GM12878 (cell line): ENCODE results near the gene ZNF837. TPM values are rescaled to one million over a fixed set of nuclear protein-coding genes. Genes with fewer than 3 reads are reported as not detected.

Source experiments
- ATAC-seq: fragments of 200-7000 bp; cut with Tn5 transposase; 3 replicates; pipeline ENCODE4 v1.9.1; 2020; ENCODE audit warnings: mild to moderate bottlenecking, moderate library complexity
- BruUV-seq: library from RNA; stranded (reverse); fragments of 400-500 nt; replicated peaks from 2 replicates; lab custom pipeline; 2021; lab: Mats Ljungman, UMichigan
- CTCF ChIA-PET: fragments of 300-600 bp; sonication (Branson Sonifier 250); formaldehyde crosslinking; extraction: SDS; loops from one replicate; lab custom pipeline; 2021; ENCODE audit warnings: inconsistent platforms; lab: Yijun Ruan, JAX
- POLR2A ChIA-PET: fragments of 350-600 bp; formaldehyde crosslinking; extraction: SDS; loops from one replicate; lab custom pipeline; 2021; ENCODE audit warnings: inconsistent platforms; lab: Charles Lee
- RAD21 ChIA-PET: fragments of 300-600 bp; sonication (Branson Sonifier 250); formaldehyde crosslinking; loops from one replicate; lab custom pipeline; 2023; ENCODE audit warnings: antibody characterized with exemption; ENCODE audit not compliant: unreplicated experiment; lab: Charles Lee
- SMC1A ChIA-PET: fragments of 300-600 bp; sonication (Branson Sonifier 250); formaldehyde crosslinking; loops from one replicate; lab custom pipeline; 2023; ENCODE audit not compliant: unreplicated experiment, uncharacterized antibody; lab: Charles Lee
- DNase-seq: peaks from one replicate; pipeline ENCODE4 v3.0.0-alpha.2; 2011; ENCODE audit warnings: low read depth, low spot score
- FAIRE-seq: peaks from 3 replicates; lab custom pipeline; 2011; peaks lifted over from hg19 to GRCh38; lab: Jason Lieb, UNC
- H2AFZ ChIP-seq: 2 replicates; pipeline ENCODE4 v1.6.0; 2011; ENCODE audit warnings: low read depth, low read length, control low read depth; ENCODE audit not compliant: control insufficient read depth
- H3K27ac ChIP-seq: 2 replicates; pipeline ENCODE4 v1.5.1; 2011; ENCODE audit warnings: control low read depth; ENCODE audit not compliant: control insufficient read depth, insufficient read depth
- H3K27me3 ChIP-seq, 2 experiments: replicated peaks in 1 of 2; 2 replicates each; pipeline versions ENCODE4 v1.6.0 to v1.6.1; 2011; ENCODE audit warnings: low read length in 1 of 2; ENCODE audit not compliant: control insufficient read depth in 2 of 2, insufficient read depth in 2 of 2
- H3K36me3 ChIP-seq, 2 experiments: 2 replicates each; pipeline ENCODE4 v1.5.1; 2011; ENCODE audit warnings: low read length in 1 of 2; ENCODE audit not compliant: control insufficient read depth in 2 of 2, insufficient read depth in 2 of 2
- H3K4me1 ChIP-seq: 2 replicates; pipeline ENCODE4 v1.6.1; 2011; ENCODE audit warnings: mild to moderate bottlenecking, low read length, moderate library complexity, mixed read lengths; ENCODE audit not compliant: control insufficient read depth, insufficient read depth
- H3K4me2 ChIP-seq: 2 replicates; pipeline ENCODE4 v1.6.0; 2011; ENCODE audit warnings: control low read depth; ENCODE audit not compliant: control insufficient read depth, insufficient read depth
- H3K4me3 ChIP-seq: fragments of 200-600 bp; sonication (generic); 2 replicates; pipeline ENCODE4 v1.5.1; 2016
- H3K79me2 ChIP-seq: 2 replicates; pipeline ENCODE4 v1.6.0; 2011; ENCODE audit warnings: low read length; ENCODE audit not compliant: control insufficient read depth, insufficient read depth
- H3K9ac ChIP-seq: 2 replicates; pipeline ENCODE4 v1.8.0; 2011; ENCODE audit warnings: low read length, control low read depth, mixed read lengths; ENCODE audit not compliant: control insufficient read depth, insufficient read depth
- H3K9me3 ChIP-seq: replicated peaks from 3 replicates; pipeline ENCODE4 v1.5.1; 2011; ENCODE audit warnings: mild to moderate bottlenecking, low read length; ENCODE audit not compliant: control insufficient read depth, insufficient read depth
- H4K20me1 ChIP-seq: 2 replicates; pipeline ENCODE4 v1.6.0; 2011; ENCODE audit not compliant: control insufficient read depth, insufficient read depth
- BRCA1 ChIP-seq: IDR thresholded peaks from 2 replicates; pipeline ENCODE4 v1.6.1; 2011; ENCODE audit warnings: low read depth, low read length, improper control_type of control experiment
- CBFB ChIP-seq: IDR thresholded peaks from 2 replicates; pipeline ENCODE4 v1.6.1; 2016; ENCODE audit warnings: antibody characterized with exemption, low read depth
- CBX3 ChIP-seq: fragments of 200-600 bp; sonication (generic); IDR thresholded peaks from 2 replicates; pipeline ENCODE4 v1.6.1; 2016; ENCODE audit warnings: low read depth, borderline replicate concordance
- EED ChIP-seq: sonication (generic); IDR thresholded peaks from 2 replicates; pipeline ENCODE4 v1.6.1; 2016; ENCODE audit warnings: antibody characterized with exemption, low read depth
- IKZF2 ChIP-seq, 2 experiments: fragments of 450-650 bp; IDR thresholded peaks; 2 replicates each; pipeline ENCODE4 v1.6.1; 2017; ENCODE audit warnings: mild to moderate bottlenecking in 2 of 2, moderate library complexity in 2 of 2
- JUND ChIP-seq: IDR thresholded peaks from 2 replicates; pipeline ENCODE4 v1.6.1; 2012; ENCODE audit warnings: low read depth, mild to moderate bottlenecking, low read length, improper control_type of control experiment, moderate library complexity
- NKRF ChIP-seq: fragments of 450-650 bp; conservative IDR thresholded peaks from 2 replicates; pipeline ENCODE4 v1.6.1; 2017; ENCODE audit warnings: mild to moderate bottlenecking, moderate library complexity
- NRF1 ChIP-seq: conservative IDR thresholded peaks from 2 replicates; pipeline ENCODE4 v1.6.1; 2011; ENCODE audit warnings: mild to moderate bottlenecking, low read depth, low read length, improper control_type of control experiment
- POLR2AphosphoS2 ChIP-seq: IDR thresholded peaks from 2 replicates; pipeline ENCODE4 v1.6.1; 2011; ENCODE audit warnings: low read depth, mild to moderate bottlenecking, low read length, improper control_type of control experiment, moderate library complexity
- SIN3A ChIP-seq: IDR thresholded peaks from 2 replicates; pipeline ENCODE4 v1.6.1; 2012; ENCODE audit warnings: low read depth, low read length, improper control_type of control experiment
- SRF ChIP-seq, 2 experiments: IDR thresholded peaks; 2 replicates each; pipeline ENCODE4 v1.6.1; 2011; ENCODE audit warnings: low read depth in 2 of 2, low read length in 2 of 2, mild to moderate bottlenecking in 1 of 2, moderate library complexity in 1 of 2
- TCF12 ChIP-seq: IDR thresholded peaks from 2 replicates; pipeline ENCODE4 v1.6.1; 2011; ENCODE audit warnings: low read depth, mild to moderate bottlenecking, low read length
- ZNF217 ChIP-seq: fragments of 450-650 bp; IDR thresholded peaks from 2 replicates; pipeline ENCODE4 v1.6.1; 2017; ENCODE audit warnings: antibody characterized with exemption, mild to moderate bottlenecking
- ZNF274 ChIP-seq: IDR thresholded peaks from one replicate; pipeline ENCODE4 v1.8.0; 2011; ENCODE audit not compliant: insufficient read length, insufficient read depth
- ZSCAN29 ChIP-seq: fragments of 450-650 bp; IDR thresholded peaks from 2 replicates; pipeline ENCODE4 v1.6.1; 2017; ENCODE audit warnings: mild to moderate bottlenecking, moderate library complexity
- WGBS: methylation state at CpG from one replicate; pipeline ENCODE4 v1.1.6; 2016; ENCODE audit warnings: low lambda C conversion rate; ENCODE audit not compliant: insufficient replicate concordance, insufficient coverage; ENCODE audit errors: missing lambda C conversion rate; 5-methylcytosine and 5-hydroxymethylcytosine counted together
- in situ Hi-C: fragments of 300-500 bp; cut with MboI; formaldehyde crosslinking; loops from 9 replicates; pipeline ENCODE4 v1.14.3; 2018; ENCODE audit warnings: mixed read lengths
- intact Hi-C: fragments of 100-400 bp; cut with micrococcal nuclease; formaldehyde crosslinking; loops from one replicate; pipeline ENCODE4 v1.14.2; 2022; ENCODE audit not compliant: unreplicated experiment
- polyA plus RNA-seq, 11 experiments: library from polyadenylated mRNA; depleted of rRNA in 4 of 11; unstranded in 6 of 11; stranded (reverse) in 5 of 11; fragments of >200 nt; fragmentation: Nextera tagmentation in 4 of 11; fragmentation: Illumina TruSeq in 1 of 11; extraction: Ambion mirVana in 4 of 11; extraction: Trizol in 1 of 11; gene quantifications; 1 replicate in 1 of 11; 2 replicates in 10 of 11; pipeline versions ENCODE4 v1.2.1 to v1.2.3, GENCODE V29; 2011 to 2016; ENCODE audit warnings: inconsistent platforms in 2 of 11, missing spikeins in 2 of 11, low read depth in 1 of 11
- total RNA-seq, 4 experiments: library from RNA; depleted of rRNA in 3 of 4; stranded (reverse); fragments of >200 nt in 3 of 4; fragmentation: Illumina TruSeq in 1 of 4; extraction: Trizol in 1 of 4; gene quantifications; 2 replicates each; pipeline versions ENCODE4 v1.2.1 to v1.2.3, GENCODE V29; 2013 to 2021
- TF ChIP-seq, protein P1 (sequence below): fragments of 150-350 bp; IDR thresholded peaks from 2 replicates; pipeline ENCODE4 v1.6.1; 2014; ENCODE audit warnings: mild to moderate bottlenecking, low read depth, low read length
- TF ChIP-seq, protein P2 (sequence below): fragments of 450-650 bp; IDR thresholded peaks from 2 replicates; pipeline ENCODE4 v1.6.1; 2017; ENCODE audit warnings: low read depth, mild to moderate bottlenecking, moderate library complexity
- TF ChIP-seq, protein P3 (sequence below): fragments of 450-650 bp; formaldehyde crosslinking; IDR thresholded peaks from 2 replicates; pipeline ENCODE4 v1.5.0; 2022; ENCODE audit warnings: mild to moderate bottlenecking, missing genetic modification characterization

ZNF837 gene
- total and polyA plus RNA-seq, 10 of the 15 experiments (the other 5 are each of a cell fraction or from before 2014, with no cell fraction given), result 0.07 to 2.9 (median 2.0) TPM; not detected in 2

- TF ChIP-seq, protein P1, sequence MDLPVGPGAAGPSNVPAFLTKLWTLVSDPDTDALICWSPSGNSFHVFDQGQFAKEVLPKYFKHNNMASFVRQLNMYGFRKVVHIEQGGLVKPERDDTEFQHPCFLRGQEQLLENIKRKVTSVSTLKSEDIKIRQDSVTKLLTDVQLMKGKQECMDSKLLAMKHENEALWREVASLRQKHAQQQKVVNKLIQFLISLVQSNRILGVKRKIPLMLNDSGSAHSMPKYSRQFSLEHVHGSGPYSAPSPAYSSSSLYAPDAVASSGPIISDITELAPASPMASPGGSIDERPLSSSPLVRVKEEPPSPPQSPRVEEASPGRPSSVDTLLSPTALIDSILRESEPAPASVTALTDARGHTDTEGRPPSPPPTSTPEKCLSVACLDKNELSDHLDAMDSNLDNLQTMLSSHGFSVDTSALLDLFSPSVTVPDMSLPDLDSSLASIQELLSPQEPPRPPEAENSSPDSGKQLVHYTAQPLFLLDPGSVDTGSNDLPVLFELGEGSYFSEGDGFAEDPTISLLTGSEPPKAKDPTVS, result no peak
- TF ChIP-seq JUND (no peak), ZSCAN29 (no peak), IKZF2 (IDR thresholded peaks at IDR 0.05) (no peak), SIN3A (no peak), SRF (IDR thresholded peaks at IDR 0.05; ENCODE audit: low read depth in 2 of 2, low read length in 2 of 2) (no peak), POLR2AphosphoS2 (no peak), NRF1 (no peak), ZNF217 (no peak), EED (no peak), NKRF (no peak), TCF12 (no peak), ZNF274 (no peak), CBFB (no peak), CBX3 (no peak), BRCA1 (no peak)
- TF ChIP-seq, protein P2, sequence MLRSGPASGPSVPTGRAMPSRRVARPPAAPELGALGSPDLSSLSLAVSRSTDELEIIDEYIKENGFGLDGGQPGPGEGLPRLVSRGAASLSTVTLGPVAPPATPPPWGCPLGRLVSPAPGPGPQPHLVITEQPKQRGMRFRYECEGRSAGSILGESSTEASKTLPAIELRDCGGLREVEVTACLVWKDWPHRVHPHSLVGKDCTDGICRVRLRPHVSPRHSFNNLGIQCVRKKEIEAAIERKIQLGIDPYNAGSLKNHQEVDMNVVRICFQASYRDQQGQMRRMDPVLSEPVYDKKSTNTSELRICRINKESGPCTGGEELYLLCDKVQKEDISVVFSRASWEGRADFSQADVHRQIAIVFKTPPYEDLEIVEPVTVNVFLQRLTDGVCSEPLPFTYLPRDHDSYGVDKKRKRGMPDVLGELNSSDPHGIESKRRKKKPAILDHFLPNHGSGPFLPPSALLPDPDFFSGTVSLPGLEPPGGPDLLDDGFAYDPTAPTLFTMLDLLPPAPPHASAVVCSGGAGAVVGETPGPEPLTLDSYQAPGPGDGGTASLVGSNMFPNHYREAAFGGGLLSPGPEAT, result no peak
- TF ChIP-seq, protein P3, sequence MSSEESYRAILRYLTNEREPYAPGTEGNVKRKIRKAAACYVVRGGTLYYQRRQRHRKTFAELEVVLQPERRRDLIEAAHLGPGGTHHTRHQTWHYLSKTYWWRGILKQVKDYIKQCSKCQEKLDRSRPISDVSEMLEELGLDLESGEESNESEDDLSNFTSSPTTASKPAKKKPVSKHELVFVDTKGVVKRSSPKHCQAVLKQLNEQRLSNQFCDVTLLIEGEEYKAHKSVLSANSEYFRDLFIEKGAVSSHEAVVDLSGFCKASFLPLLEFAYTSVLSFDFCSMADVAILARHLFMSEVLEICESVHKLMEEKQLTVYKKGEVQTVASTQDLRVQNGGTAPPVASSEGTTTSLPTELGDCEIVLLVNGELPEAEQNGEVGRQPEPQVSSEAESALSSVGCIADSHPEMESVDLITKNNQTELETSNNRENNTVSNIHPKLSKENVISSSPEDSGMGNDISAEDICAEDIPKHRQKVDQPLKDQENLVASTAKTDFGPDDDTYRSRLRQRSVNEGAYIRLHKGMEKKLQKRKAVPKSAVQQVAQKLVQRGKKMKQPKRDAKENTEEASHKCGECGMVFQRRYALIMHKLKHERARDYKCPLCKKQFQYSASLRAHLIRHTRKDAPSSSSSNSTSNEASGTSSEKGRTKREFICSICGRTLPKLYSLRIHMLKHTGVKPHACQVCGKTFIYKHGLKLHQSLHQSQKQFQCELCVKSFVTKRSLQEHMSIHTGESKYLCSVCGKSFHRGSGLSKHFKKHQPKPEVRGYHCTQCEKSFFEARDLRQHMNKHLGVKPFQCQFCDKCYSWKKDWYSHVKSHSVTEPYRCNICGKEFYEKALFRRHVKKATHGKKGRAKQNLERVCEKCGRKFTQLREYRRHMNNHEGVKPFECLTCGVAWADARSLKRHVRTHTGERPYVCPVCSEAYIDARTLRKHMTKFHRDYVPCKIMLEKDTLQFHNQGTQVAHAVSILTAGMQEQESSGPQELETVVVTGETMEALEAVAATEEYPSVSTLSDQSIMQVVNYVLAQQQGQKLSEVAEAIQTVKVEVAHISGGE (CRISPR knock-in tag), result no peak
- TF ChIP-seq, all 136 proteins: peak for 0
- H2AFZ ChIP-seq, result no peak overlapping the region
- no peak overlapping the region for H3K4me2 ChIP-seq
- CTCF ChIA-PET, result no interaction called here
- H3K27me3 ChIP-seq, result no peaks in the 10 kb centered on the region
- DNase-seq (no peak), FAIRE-seq (no peak), ATAC-seq (no peak)
- SMC1A ChIA-PET, result no interaction called here
- RAD21 ChIA-PET, result no interaction called here
- no peak overlapping the region for H3K4me3 ChIP-seq
- POLR2A ChIA-PET, result interaction anchor here (0.5 to 3.6 kb wide), 3 partner anchors 18 to 429 kb away, joined by 3 to 37 read pairs (median 9); partner anchors contain the start of genes ZNF417 and ZNF497
- H3K27ac ChIP-seq, result no peak overlapping the region
- in situ Hi-C loops, result no loop called here
- H3K9me3 ChIP-seq, result no peaks in the 10 kb centered on the region
- H3K36me3 ChIP-seq, result no peaks in the 10 kb centered on the region; a peak in 1 of 4 replicates
- 0 out of 2 replicates have a peak, but pooled peaks cover 3% of the 10 kb centered on the region for H3K4me1 ChIP-seq
- no TSS peak for BruUV-seq
- 34% methylated on average over 5 of the region's 5 CpGs for WGBS
- no peaks in the 10 kb centered on the region; the same call in 1 of the 2 replicates for H3K79me2 ChIP-seq
- no peaks in the 10 kb centered on the region; the same call in 1 of the 2 replicates for H4K20me1 ChIP-seq
- intact Hi-C loops, result no loop called here
- H3K9ac ChIP-seq, result no peak overlapping the region
These were observed 35.3 kb downstream of the ZNF837 start for GRCh38 chr19:58345558-58345957.
